ENCODE results near the gene IPO5.
"Not testable (repeated sequence)": the region's sequence is repeated elsewhere in the genome, so short reads cannot be mapped to it uniquely, and the experiment has no call there.

Gene IPO5

DNA sequence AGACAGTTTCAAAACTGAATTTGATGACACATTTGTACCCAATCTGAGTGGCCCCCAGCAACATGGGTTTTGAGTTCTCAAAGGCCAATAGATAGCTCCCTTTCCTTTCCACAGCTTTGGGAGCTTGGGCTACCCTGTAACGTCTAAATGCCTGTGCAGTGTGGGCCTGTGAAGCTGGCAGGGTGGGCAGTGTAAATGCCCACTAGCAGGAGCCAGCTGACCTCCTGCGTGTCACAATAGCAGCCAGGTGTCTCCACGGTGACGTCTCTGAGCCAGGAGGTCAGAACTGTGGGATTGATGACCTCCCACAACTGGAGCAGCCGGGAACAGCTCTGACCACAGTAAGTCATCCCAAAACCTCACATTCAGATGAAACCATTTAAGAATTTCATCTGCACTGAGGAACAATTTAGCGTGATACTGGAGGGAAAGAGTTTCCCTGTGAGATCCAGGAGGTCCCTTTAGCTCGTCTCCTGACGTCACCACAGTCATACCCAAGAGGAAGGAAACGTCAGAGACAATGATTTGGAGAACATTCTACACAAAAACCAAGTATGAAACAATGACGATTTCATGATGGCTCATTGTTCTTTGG, at the start of gene IPO5:
TSS of gene IPO5 (plus strand) at position 300 of the 595 bp plus-strand sequence. CDS start 23,022 bp downstream, outside the sequence.
- DNase-seq = no peak

DNA sequence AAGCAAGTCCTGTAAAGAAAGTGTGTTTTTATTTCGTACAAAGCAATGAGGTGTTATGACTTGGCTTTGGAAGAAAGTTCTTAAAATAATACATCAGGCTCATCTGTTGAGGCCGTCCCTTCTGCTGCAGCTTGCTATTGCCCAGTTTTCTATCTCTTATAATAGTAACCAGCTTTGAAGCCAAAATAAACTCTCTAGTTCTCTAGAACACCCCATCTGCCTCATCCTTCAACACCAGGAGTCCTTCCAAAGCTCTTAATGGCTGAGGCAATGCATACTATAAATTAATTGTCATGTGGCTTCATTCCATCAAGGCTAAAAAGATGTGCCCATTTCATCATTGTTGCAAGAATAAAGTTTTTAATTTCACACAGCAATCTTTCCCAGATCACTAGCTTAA, 49.4 kb upstream of the IPO5 start:
- no peak for DNase-seq

DNA sequence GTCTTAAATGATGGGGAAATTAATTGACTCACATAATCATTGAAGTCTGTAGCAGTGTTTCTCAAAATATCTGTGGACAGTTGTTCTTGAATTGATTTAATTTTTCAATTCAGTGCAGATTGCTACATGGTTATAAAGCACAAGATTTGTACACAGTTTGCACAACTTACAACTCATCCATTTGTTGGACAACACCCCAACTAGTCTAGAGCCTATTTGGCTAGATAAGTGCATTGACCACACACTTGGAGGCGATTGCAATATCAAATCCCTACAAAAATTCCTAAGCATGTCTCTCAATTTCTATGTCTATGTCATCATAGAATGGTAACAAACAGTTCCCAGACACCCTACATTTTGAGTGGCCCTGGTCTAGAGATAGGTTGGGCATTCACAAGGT, 48.0 kb upstream of the IPO5 start:
- DNase-seq = no peak

DNA sequence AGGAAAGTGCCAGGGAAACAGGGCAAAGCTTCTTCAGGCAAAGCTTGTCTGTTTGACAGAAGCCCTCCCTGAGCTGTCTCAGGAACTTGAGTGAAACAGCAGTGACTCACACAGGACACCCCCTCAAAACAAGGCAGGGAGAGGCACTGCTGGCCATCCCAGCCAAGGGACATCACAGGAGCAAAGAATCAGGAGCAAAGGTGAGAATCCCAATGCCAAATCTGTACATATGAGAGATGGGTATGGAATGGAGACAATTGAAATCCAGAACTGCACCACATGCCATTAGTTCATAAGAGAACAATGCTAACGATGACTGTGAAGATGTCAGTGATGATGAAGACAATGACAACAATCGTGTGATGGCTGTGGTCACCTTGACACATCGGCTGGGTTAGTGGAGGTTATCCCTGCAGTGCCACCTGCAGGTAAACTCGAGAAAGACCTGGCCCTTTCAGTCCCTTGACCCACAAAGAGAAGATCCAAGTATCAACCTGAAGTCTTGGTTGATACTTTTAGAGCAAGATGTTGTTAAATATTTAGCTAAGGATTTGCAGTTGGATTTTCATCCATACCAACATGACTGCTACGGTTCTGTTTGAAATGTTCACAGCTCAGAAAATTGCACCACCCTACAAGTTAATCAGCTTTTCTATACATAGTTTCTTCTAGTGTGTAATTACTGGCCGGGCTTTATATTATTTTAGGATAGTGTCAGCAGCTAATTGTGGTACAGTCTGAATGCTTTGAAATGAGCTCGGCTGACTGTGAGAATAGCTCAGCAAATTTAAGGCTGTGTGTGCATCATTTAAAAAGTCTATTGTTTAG, 42.0 kb upstream of the IPO5 start:
- peak; percentile 11 to 13 for DNase-seq

DNA sequence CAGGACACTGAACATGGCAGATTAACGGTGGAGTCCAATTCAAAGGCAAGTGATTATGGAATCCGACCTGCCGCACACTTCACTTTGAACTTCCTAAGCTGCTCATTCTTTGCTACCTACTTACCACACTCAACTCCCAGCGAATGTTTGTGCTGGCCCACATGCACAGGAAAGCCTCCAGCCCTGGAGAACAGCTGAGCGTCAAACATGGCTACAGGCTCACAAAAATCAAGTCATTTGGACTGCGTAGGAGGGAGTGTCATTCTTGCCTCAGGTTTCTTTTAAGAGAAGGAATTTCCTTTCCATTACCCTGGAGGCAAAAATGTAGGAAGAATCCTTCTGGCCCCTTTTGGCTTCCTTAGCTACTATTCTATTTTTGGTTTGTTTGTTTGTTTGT, 41.3 kb upstream of the IPO5 start:
- no peak for DNase-seq

DNA sequence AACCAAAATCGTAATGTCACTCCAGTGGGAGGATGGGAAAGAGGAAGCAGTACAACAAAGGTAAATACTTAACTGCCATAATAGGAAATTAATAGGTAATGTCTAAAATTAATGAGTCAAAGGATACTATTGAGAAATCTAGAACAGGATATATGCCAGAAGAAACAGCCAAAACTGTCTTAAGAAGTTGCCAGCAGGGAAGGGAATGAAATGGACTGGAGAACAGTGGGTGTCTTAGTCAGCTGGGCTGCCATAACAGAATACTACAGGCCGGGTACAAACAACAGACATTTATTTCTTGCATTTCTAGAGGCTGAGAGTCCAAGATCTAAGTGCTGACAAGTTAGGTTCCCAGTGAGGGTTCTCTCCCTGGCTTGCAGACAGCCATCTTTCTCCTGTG, 40.3 kb upstream of the IPO5 start:
- no peak for DNase-seq

DNA sequence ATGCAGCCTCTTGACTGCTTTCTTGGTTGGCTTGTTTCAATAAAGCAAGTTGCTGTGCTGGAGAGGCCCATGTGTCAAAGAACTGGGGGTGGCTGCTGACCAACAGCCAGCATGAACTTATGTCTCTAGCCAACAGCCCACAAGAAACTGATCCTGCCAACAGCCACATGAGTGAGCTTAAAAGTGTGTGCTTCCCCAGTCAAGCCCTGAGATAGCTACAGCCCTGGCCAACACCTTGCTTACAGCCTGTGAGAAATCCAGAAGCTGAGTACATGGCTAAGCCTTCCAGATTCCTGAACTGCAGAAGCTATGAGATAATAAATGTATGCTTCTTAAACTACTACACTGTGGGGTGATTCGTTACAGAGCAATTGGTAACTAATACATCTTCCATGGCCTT, 38.9 kb upstream of the IPO5 start:
- no peak for DNase-seq

DNA sequence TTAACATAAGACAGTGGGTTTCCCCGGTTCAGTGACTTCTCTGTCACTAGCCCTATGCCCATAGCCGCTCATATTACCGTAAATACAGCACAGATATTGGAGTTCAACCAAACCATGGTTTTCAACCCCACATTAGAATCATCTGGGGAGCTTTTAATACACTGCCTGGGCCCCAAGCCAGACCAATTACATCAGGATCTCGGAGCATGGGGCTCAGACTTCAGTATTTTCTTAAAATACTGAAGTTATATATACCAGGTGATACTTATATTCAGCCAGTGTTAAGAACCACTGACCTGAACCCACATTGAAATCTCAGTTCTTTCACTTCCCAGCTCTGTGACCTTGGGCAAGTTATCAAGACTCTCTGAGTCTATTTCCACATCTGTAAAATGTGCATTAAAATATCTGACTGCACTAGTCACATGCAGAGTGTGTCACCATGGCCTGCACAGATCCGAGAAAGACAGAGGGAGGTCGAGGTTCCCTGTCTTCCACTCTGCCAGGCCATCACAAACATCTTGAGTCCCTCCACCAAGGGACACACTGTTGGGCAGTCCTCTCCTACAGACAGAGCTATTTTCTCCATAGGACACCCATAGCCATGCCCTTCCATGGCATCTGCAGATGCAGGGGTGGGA, 32.2 kb upstream of the IPO5 start:
- no peak for DNase-seq

DNA sequence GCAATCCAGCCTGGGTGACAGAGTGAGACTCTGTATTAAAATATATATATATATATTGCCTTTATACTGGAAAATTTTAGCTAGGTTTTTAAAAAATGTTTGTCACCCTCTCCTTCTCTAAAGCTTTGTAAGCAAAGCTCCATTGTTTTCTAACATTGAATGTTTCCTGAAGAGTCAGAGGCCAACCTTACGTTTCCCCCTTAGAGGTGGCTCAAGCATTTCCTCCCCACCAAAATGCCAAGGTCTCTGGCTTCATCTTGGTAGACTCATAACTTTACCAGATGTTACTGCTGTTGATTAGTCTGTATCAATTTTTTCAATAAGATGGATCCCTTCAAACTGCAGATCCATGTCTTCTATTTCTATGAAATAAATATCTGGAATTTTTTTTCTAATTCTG, 25.2 kb upstream of the IPO5 start:
- no peak for DNase-seq

DNA sequence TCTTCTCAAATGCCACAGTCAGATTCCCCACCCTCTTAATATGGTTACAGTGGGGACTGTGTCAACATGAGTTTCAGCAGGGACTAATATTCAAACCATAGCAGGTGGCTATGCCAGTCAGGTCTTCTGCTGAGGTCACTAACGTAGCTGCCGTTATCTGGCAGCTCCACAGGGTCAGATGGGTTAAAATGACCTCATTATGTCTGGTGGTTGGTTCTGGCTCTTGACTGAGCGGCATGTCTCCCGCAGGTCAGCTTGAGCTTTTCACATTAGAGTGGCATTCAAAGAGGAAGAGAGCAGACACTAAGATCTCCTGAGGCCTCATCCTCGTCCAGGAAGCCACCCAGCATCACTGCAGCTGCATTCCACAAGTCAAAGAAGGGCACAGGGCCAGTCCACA, 21.4 kb upstream of the IPO5 start:
- no peak for DNase-seq

DNA sequence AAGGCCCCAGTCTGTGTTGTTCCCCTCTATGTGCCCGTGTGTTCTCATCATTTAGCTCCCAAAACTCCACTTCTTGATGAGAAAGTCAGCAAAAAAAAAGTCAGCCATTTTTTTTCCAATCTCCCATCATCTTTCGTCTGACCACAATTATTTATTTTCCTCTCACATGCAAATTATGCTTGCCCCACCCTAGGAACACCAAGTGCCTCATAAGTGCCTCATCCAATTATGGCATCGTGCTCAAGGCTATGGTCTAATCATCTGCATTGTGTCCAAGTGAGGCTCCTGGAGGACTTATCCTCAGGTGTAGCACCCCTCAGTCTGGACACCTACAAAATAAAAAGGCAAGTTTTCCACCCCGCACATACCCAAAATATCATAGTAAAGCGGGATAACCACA, 20.8 kb upstream of the IPO5 start:
- DNase-seq = no peak

DNA sequence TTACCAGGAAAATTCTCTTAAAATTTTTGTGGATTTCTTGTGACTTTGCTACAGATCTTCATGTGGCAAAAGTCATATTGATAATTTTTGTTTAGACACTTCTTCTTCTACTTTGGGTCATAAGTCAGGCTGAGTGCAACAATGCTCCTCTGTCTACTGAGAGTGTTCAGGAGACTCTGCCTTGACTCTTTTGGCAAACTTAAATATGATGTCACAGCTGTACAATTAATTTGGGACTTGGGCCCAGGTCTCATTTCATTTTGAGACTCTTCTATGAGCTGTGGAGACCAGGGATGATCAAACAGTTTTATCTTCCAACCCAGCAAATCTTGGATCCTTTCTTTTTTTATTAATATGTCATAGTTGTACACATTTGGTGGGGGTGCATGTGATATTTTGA, 19.7 kb upstream of the IPO5 start:
- no peak for DNase-seq

DNA sequence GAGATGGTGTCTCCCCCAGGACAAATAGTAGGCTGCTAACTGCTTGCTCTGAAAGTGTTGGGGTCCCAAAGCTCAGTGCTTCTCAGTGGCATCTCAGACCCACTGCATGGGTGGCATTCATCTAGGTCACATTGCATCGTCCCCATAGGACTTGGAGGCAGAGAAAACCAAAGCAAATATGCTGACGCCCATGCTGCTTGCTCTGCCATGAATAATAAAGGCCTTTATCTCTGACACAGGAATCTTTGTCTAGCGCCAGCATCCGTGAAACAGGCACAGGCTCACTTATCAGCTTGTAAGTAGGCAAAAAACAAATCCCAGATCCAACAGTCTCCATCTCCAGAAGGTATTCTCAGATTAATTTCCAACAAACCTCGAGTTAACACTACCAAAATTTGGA, 18.9 kb upstream of the IPO5 start:
- no peak for DNase-seq

DNA sequence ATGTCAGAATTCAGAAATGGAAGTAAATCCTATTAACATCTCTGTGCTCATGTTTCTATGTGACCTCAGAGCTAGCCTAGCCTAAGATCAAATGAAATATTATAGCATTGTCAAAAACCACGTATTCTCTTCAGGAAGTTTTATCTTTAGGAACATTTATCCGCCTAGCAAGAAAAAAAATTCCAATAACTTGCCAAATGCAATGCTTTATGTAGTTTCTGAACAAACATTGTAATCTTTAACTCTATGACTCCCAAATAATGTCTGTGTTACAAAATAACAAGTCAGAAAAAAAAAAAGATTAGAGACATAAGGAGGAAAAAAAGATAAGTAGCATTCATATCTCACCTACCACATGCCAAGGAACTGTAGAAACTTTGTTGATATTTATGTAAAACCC, 18.4 kb upstream of the IPO5 start:
- no peak for DNase-seq

DNA sequence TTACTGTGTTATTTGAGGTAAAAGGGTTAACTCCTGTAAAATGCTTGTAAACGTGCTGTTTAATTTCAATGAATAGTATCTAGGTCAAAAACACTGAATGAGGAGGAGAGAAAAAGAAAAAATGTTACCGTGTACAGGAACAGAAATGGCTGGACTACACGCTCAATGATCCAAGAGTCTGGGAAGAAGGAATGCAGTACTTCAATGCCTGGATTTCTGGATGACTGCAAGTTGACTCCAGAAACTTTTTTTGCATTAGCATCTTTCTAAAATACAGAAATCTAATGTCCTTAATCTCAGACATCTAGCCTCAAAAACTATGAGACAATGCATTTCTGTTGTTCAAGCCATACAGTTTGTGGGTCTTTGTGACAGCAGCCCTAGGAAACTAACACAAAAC, 17.4 kb upstream of the IPO5 start:
- no peak for DNase-seq

DNA sequence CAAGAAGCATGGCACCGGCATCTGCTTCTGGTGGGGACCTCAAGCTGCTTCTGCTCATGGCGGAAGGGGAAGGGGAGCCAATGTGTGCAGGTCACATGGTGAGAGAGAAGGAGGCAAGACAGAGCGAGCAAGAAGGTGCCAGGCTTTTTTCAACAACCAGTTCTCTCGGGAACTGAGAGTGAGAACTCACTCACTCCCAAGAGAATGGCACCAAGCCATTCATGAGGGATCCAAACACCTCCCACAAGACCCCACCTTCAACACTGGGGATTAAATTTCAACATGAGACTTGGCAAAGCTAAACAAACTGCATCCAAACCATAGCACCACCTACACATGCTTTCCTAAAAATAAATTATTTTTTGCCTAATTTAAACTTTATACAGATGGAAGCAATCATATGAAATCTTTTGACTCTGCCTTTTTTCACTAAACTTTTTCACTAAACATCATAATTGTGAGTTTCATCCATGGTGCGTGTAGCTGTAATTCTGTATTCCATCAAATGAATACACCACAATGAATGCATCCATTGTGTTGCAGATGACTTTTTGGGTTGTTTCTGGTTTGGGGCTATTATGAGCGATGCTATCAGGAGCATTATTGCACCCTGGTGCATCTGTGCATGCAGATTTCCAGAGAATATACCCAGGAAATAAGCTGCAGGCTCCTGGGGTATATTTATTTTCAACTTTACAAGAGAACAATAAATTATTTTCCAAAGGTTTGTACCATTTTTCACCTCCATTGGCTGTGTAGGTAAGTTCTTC, 14.6 kb upstream of the IPO5 start:
- no peak for DNase-seq

DNA sequence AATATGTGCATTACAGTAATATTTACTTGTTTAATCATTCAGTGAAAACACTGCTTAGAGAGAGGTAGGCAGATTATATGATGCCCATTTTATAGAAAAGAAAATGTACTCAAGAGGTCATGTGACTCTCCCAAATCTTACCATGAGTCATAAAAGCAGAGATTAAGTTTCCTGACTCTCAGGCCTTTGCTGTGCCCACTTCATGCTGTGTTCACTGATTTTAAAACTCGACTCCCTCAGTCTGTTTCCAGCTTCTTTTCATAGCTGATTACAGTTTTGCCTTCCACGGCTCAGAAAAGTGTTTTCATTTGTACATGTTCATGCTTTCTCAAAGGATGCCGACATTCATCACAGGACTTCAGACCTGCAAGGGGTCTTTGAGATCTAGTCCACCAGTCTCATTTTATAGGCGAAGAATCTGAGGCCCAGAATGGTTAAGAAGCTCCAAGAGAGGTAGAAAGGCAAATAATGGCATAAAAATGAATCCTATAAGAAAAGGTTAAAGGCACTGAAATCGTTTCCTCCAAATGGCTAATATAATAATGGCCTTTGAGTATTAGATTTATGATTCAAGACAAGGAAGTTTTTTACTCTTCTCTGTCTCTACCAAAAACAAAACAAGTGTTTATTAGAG, 9.0 kb upstream of the IPO5 start:
- DNase-seq = no peak

DNA sequence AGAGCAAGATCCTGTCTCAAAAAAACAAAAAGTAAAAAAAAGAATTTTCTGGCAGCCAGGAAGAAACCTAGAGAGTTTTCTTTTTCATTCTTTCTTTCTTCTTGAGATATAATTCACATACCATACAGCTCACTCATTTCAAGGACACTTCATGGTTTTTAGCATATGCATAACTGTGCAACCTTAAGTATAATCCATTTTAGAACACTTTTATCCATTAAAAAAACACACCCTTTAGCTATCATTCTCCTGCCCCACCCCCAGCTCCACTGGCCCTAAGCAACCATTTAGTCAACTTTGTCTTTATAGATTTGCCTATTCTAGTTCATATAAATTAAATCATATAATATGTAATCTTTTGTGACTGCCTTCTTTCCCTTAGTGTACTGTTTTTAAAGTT, 8.1 kb upstream of the IPO5 start:
- no peak for DNase-seq

DNA sequence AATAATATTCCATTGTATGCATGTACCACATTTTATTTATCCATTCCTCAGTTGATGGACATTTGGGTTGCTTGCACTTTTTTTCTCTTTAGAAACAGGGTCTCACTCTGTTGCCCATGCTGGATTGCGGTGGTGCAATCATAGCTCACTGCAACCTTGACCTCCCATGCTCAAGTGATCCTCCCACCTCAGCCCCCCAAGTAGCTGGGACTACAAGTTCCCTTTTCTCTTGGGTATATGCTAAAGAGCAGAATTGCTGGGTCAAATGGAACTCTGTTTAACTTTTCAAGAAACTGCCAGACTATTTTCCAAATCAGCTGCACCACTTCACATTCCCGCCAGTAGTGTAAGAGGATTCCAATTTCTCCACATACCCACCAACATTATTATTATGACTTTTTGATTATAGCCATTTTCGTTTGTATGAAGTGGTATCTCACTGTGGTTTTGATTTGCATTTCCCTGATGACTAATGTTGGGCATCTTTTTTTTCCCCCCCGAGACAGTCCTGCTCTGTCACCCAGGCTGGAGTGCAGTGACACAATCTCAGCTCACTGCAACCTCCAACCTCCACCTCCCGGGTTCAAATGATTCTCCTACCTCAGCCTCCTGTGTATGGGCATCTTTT, 7.6 kb upstream of the IPO5 start:
- DNase-seq = no peak

DNA sequence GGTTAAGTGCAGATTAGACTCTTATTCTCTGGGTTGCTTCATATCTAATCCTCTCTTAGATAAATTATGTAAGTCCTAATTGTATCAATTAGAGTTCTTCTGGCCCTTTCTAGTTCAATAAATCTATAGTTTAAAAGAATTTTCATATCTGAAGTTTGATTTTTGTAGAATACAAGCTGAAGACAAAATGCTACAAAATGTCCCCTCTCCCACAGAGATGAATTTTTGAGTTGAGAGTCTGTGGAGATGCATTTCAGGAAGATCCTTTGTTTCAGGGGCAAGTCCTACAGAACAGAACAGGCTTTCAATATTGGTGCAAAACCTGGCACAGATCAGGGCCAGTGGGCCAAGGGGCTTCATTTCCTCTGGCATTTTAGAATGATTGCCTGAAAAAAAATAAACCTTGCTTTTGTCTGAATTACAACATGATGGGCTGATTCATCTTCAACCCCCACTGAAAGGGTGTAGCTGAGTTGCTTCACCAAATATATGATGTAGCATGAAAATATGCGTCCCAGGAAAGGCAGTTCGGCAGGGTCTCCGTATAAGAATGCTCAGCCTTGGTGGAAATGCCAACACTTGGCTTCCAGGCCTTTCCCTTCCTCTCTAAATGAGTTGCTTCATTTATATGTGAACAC, 6.4 kb upstream of the IPO5 start:
- no peak for DNase-seq

DNA sequence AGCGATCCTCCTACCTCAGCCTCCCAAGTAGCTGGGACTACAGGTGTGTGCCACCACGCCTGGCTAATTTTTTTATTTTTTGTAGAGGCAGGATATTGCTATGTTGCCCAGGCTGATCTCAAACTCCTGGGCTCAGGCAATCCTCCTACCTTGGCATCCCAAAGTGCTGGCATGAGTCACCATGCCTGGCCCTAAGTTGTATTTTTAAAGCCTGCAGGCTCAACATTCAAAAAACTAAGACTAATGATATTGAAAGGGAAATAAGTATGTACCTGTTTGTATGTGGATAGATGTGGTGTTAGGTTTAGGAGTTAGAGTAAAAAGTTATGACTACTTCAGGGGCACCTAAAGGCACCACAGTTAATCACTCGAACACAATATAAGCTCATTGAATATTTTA, 5.4 kb upstream of the IPO5 start:
- DNase-seq = no peak

DNA sequence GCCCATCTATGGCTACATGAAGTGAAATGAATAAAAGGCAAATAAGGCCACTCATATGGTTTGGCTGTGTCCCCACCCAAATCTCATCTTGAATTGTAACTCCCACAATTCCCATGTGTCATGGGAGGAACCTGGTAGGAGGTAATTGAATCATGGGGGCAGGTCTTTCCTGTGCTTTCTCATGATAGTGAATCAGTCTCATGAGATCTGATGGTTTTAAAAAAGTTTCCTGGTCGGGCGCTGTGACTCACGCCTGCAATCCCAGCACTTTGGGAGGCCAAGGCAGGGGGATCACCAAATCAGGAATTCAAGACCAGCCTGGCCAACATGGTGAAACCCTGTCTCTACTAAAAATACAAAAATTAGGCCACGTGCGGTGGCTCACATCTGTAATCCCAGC, 4.2 kb upstream of the IPO5 start:
- DNase-seq = not testable (repeated sequence)

Data from activated CD4-positive, alpha-beta T cell treated with anti-CD3 and anti-CD28 coated beads, Interleukin-2, amount 50 U/mL, for 48 hours (primary cell).